Measurements from ENCODE around the gene EIF4EBP2. TPM values are rescaled to one million over a fixed set of nuclear protein-coding genes. Genes with fewer than 3 reads are reported as not detected.
A peak's percentile ranks its signal among the peaks of the same experiment; 100 is the strongest.

The EIF4EBP2 gene
- total and polyA plus RNA-seq, 2 of the 13 experiments (the other 11 are each of a cell fraction or from before 2014, with no cell fraction given) = 16.9 to 22.0 TPM

DNA sequence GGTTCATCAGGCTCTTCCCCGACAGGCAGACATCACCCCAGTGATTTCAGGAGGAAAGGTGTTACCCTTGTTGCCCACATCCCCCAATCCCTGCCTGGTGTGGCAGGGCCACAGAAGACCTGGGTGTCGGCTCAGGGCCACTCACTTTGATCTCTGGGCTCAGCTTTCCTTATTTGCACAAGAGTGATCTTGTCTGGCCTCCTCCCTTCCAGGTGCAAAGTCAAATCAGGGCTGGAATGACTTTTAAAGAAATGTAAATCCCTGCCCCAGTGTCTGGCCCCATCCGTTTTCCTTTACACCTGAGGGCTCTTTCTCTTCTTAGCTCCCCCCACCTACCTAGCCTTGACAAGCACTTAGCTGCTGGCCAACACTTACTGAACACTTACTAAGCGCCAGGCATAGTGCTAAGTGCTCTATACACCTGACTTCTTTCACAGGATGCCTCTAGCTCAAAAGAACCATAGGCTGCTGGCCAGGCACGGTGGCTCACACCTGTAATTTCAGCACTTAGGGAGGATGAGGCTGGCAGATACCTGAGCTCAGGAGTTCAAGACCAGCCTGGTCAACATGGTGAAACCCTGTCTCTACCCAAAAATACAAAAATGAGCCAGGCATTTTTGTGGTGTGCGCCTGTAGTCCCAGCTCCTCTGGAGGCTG lies 38.5 kb downstream of the EIF4EBP2 start (continued):
- TF ChIP-seq, protein P1, sequence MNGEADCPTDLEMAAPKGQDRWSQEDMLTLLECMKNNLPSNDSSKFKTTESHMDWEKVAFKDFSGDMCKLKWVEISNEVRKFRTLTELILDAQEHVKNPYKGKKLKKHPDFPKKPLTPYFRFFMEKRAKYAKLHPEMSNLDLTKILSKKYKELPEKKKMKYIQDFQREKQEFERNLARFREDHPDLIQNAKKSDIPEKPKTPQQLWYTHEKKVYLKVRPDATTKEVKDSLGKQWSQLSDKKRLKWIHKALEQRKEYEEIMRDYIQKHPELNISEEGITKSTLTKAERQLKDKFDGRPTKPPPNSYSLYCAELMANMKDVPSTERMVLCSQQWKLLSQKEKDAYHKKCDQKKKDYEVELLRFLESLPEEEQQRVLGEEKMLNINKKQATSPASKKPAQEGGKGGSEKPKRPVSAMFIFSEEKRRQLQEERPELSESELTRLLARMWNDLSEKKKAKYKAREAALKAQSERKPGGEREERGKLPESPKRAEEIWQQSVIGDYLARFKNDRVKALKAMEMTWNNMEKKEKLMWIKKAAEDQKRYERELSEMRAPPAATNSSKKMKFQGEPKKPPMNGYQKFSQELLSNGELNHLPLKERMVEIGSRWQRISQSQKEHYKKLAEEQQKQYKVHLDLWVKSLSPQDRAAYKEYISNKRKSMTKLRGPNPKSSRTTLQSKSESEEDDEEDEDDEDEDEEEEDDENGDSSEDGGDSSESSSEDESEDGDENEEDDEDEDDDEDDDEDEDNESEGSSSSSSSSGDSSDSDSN (CRISPR knock-in tag; IDR thresholded peaks at IDR 0.05) = no peak
- TF ChIP-seq, protein P2, sequence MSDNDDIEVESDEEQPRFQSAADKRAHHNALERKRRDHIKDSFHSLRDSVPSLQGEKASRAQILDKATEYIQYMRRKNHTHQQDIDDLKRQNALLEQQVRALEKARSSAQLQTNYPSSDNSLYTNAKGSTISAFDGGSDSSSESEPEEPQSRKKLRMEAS (IDR thresholded peaks at IDR 0.05) = peak; percentile 38; the same call in 1 of the 2 replicates
- no peak for TF ChIP-seq SP1 (IDR thresholded peaks at IDR 0.05)
- no peak for TF ChIP-seq SP1 (CRISPR knock-in tag; IDR thresholded peaks at IDR 0.05)
- TF ChIP-seq SAP130 (CRISPR knock-in tag; IDR thresholded peaks at IDR 0.05; ENCODE audit: low read depth) = 0 out of 2 replicates have a peak, but pooled peaks have one; percentile 23
- no peak for TF ChIP-seq ZNF562 (CRISPR knock-in tag; IDR thresholded peaks at IDR 0.05; ENCODE audit: borderline replicate concordance)
- TF ChIP-seq, protein P3, sequence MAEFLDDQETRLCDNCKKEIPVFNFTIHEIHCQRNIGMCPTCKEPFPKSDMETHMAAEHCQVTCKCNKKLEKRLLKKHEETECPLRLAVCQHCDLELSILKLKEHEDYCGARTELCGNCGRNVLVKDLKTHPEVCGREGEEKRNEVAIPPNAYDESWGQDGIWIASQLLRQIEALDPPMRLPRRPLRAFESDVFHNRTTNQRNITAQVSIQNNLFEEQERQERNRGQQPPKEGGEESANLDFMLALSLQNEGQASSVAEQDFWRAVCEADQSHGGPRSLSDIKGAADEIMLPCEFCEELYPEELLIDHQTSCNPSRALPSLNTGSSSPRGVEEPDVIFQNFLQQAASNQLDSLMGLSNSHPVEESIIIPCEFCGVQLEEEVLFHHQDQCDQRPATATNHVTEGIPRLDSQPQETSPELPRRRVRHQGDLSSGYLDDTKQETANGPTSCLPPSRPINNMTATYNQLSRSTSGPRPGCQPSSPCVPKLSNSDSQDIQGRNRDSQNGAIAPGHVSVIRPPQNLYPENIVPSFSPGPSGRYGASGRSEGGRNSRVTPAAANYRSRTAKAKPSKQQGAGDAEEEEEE (CRISPR knock-in tag; IDR thresholded peaks at IDR 0.05; ENCODE audit: borderline replicate concordance) = no peak
- TF ChIP-seq ZEB1 (IDR thresholded peaks at IDR 0.05; ENCODE audit: insufficient replicate concordance, low read depth) = peak; percentile 93
- TF ChIP-seq RXRA (CRISPR knock-in tag; IDR thresholded peaks at IDR 0.05) = peak; percentile 66; the same call in 1 of the 2 replicates
- TF ChIP-seq POLR2AphosphoS5 (IDR thresholded peaks at IDR 0.05; ENCODE audit: low read depth, low read length) = no peak
- no peak for TF ChIP-seq RFX3 (CRISPR knock-in tag; IDR thresholded peaks at IDR 0.05)
- TF ChIP-seq KAT8 (CRISPR knock-in tag; IDR thresholded peaks at IDR 0.05) = no peak
- no peak for TF ChIP-seq NBN (conservative IDR thresholded peaks at IDR 0.05)
- TF ChIP-seq, protein P4, sequence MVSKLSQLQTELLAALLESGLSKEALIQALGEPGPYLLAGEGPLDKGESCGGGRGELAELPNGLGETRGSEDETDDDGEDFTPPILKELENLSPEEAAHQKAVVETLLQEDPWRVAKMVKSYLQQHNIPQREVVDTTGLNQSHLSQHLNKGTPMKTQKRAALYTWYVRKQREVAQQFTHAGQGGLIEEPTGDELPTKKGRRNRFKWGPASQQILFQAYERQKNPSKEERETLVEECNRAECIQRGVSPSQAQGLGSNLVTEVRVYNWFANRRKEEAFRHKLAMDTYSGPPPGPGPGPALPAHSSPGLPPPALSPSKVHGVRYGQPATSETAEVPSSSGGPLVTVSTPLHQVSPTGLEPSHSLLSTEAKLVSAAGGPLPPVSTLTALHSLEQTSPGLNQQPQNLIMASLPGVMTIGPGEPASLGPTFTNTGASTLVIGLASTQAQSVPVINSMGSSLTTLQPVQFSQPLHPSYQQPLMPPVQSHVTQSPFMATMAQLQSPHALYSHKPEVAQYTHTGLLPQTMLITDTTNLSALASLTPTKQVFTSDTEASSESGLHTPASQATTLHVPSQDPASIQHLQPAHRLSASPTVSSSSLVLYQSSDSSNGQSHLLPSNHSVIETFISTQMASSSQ (IDR thresholded peaks at IDR 0.05; ENCODE audit: low read depth) = no peak
- TF ChIP-seq, protein P4 (CRISPR knock-in tag; IDR thresholded peaks at IDR 0.05; ENCODE audit: borderline replicate concordance) = no peak; the same call in 1 of the 2 replicates
- TF ChIP-seq FOXA1 (IDR thresholded peaks at IDR 0.05) = no peak
- peak; percentile 82 for TF ChIP-seq FOXA1 (CRISPR knock-in tag; IDR thresholded peaks at IDR 0.05)
- no peak for TF ChIP-seq ZNF556 (CRISPR knock-in tag; IDR thresholded peaks at IDR 0.05; ENCODE audit: borderline replicate concordance)
- TF ChIP-seq, protein P5, sequence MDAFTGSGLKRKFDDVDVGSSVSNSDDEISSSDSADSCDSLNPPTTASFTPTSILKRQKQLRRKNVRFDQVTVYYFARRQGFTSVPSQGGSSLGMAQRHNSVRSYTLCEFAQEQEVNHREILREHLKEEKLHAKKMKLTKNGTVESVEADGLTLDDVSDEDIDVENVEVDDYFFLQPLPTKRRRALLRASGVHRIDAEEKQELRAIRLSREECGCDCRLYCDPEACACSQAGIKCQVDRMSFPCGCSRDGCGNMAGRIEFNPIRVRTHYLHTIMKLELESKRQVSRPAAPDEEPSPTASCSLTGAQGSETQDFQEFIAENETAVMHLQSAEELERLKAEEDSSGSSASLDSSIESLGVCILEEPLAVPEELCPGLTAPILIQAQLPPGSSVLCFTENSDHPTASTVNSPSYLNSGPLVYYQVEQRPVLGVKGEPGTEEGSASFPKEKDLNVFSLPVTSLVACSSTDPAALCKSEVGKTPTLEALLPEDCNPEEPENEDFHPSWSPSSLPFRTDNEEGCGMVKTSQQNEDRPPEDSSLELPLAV (CRISPR knock-in tag; conservative IDR thresholded peaks at IDR 0.05; ENCODE audit: low read depth) = no peak
